Measurements from ENCODE around the gene MEIS2.

- TF ChIP-seq, protein P1, sequence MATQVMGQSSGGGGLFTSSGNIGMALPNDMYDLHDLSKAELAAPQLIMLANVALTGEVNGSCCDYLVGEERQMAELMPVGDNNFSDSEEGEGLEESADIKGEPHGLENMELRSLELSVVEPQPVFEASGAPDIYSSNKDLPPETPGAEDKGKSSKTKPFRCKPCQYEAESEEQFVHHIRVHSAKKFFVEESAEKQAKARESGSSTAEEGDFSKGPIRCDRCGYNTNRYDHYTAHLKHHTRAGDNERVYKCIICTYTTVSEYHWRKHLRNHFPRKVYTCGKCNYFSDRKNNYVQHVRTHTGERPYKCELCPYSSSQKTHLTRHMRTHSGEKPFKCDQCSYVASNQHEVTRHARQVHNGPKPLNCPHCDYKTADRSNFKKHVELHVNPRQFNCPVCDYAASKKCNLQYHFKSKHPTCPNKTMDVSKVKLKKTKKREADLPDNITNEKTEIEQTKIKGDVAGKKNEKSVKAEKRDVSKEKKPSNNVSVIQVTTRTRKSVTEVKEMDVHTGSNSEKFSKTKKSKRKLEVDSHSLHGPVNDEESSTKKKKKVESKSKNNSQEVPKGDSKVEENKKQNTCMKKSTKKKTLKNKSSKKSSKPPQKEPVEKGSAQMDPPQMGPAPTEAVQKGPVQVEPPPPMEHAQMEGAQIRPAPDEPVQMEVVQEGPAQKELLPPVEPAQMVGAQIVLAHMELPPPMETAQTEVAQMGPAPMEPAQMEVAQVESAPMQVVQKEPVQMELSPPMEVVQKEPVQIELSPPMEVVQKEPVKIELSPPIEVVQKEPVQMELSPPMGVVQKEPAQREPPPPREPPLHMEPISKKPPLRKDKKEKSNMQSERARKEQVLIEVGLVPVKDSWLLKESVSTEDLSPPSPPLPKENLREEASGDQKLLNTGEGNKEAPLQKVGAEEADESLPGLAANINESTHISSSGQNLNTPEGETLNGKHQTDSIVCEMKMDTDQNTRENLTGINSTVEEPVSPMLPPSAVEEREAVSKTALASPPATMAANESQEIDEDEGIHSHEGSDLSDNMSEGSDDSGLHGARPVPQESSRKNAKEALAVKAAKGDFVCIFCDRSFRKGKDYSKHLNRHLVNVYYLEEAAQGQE (IDR thresholded peaks at IDR 0.05; ENCODE audit: insufficient read depth in 1 of 2, low read depth in 2 of 2, low read length in 2 of 2) = no peak
- no peak for TF ChIP-seq POLR2AphosphoS5 (IDR thresholded peaks at IDR 0.05; ENCODE audit: low read depth, low read length)
Observed at GRCh38 chr15:37090543-37091175, 9.7 kb downstream of the MEIS2 start.
